Neural progenitor cell (in vitro differentiated cells): ENCODE data around the gene PLEKHG4B. TPM values are rescaled to one million over a fixed set of nuclear protein-coding genes. Genes with fewer than 3 reads are reported as not detected.

Experiments used
- DNase-seq: peaks from one replicate; pipeline ENCODE4 v3.0.0-alpha.2; 2016; ENCODE audit warnings: low spot score
- H2AFZ ChIP-seq: fragments of 200-600 bp; sonication (generic); replicated peaks from 2 replicates; pipeline ENCODE4 v1.6.1; 2016; ENCODE audit warnings: antibody characterized with exemption
- H3F3A ChIP-seq: fragments of 200-600 bp; sonication (generic); 2 replicates; pipeline ENCODE4 v1.6.1; 2016; ENCODE audit warnings: antibody characterized with exemption, low read depth
- H3K27ac ChIP-seq: fragments of 200-600 bp; sonication (generic); 2 replicates; pipeline ENCODE4 v1.5.1; 2016; ENCODE audit warnings: mild to moderate bottlenecking
- H3K27me3 ChIP-seq: fragments of 200-600 bp; sonication (generic); 2 replicates; pipeline ENCODE4 v1.6.1; 2016; ENCODE audit warnings: mild to moderate bottlenecking, moderate library complexity
- H3K36me3 ChIP-seq: fragments of 200-600 bp; sonication (generic); 2 replicates; pipeline ENCODE4 v1.5.1; 2016
- H3K4me1 ChIP-seq: fragments of 200-600 bp; sonication (generic); 2 replicates; pipeline ENCODE4 v1.6.1; 2016; ENCODE audit warnings: mixed run types
- H3K4me2 ChIP-seq: fragments of 200-600 bp; sonication (generic); 2 replicates; pipeline ENCODE4 v1.6.1; 2016
- H3K4me3 ChIP-seq: fragments of 200-600 bp; sonication (generic); 2 replicates; pipeline ENCODE4 v1.5.1; 2016
- H3K79me2 ChIP-seq: fragments of 200-600 bp; sonication (generic); 2 replicates; pipeline ENCODE4 v1.6.1; 2016; ENCODE audit warnings: low read depth
- H3K9ac ChIP-seq: fragments of 200-600 bp; sonication (generic); 2 replicates; pipeline ENCODE4 v1.6.1; 2016
- H3K9me3 ChIP-seq: fragments of 200-600 bp; sonication (generic); 2 replicates; pipeline ENCODE4 v1.5.1; 2016; ENCODE audit warnings: low read depth
- H4K20me1 ChIP-seq: fragments of 200-600 bp; sonication (generic); 2 replicates; pipeline ENCODE4 v1.6.1; 2016; ENCODE audit warnings: low read depth
- H3K27ac Mint-ChIP-seq: 3 replicates; pipeline ENCODE4 v1.8.0; 2021; ENCODE audit warnings: mixed read lengths
- H3K27me3 Mint-ChIP-seq: 2 replicates; pipeline ENCODE4 v1.8.0; 2022; ENCODE audit warnings: low read depth, mild to moderate bottlenecking, inconsistent platforms, moderate library complexity, mixed read lengths; ENCODE audit not compliant: insufficient read depth
- H3K36me3 Mint-ChIP-seq: 3 replicates; pipeline ENCODE4 v1.8.0; 2021; ENCODE audit warnings: mixed read lengths
- H3K4me1 Mint-ChIP-seq: 3 replicates; pipeline ENCODE4 v1.8.0; 2021; ENCODE audit warnings: mixed read lengths
- H3K4me3 Mint-ChIP-seq: 3 replicates; pipeline ENCODE4 v1.8.0; 2021; ENCODE audit warnings: mild to moderate bottlenecking, moderate library complexity, mixed read lengths
- H3K9me3 Mint-ChIP-seq: 3 replicates; pipeline ENCODE4 v1.8.0; 2020; ENCODE audit warnings: mixed read lengths
- EZH2 ChIP-seq: fragments of 200-600 bp; sonication (generic); IDR thresholded peaks from 2 replicates; pipeline ENCODE4 v1.6.1; 2017; ENCODE audit warnings: antibody characterized with exemption, mild to moderate bottlenecking, moderate library complexity
- EZH2phosphoT487 ChIP-seq: fragments of 200-600 bp; sonication (generic); IDR thresholded peaks from 2 replicates; pipeline ENCODE4 v1.6.1; 2017; ENCODE audit warnings: antibody characterized with exemption
- total RNA-seq: library from RNA; depleted of rRNA; stranded (reverse); fragments of >200 nt; gene quantifications from 2 replicates; pipeline ENCODE4 v1.2.3, GENCODE V29; 2015; ENCODE audit warnings: low replicate concordance
- TF ChIP-seq, protein P1 (sequence below): fragments of 200-600 bp; sonication (generic); IDR thresholded peaks from 2 replicates; pipeline ENCODE4 v1.5.1; 2017; ENCODE audit warnings: antibody characterized with exemption, mild to moderate bottlenecking

Gene PLEKHG4B
- total RNA-seq, 1 donor from 2014 or later, result 28.8 TPM

DNA sequence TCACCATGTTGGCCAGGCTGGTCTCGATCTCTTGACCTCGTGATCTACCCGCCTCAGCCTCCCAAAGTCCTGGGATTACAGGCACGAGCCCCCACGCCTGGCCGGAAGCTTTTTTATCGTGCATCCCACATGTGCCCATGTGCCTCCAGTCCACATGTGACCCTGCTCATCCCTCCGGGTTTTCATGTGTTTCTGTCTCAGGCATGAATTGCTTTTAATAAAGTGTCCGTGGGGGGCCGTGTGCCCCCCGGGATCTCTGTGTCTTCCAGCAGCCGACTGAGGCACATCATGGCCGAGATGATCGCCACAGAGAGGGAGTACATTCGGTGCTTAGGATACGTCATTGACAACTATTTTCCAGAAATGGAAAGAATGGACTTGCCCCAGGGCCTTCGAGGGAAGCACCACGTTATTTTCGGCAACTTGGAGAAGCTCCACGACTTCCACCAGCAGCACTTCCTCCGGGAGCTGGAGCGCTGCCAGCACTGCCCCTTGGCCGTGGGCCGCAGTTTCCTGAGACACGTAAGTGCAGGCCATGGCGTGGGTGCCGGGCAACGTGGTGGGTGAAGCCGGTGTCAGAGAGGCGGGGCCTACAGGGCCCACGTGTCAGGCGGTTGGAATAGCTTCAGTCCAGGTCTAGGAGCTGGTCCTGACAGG is 77.2 kb downstream of the PLEKHG4B start:
- Mint-ChIP-seq H3K36me3 (peaks cover 15% of the 10 kb centered on the region), H3K27ac (no peak overlapping the region), H3K4me3 (no peak overlapping the region), H3K27me3 (peaks cover 9% of the 10 kb centered on the region), H3K9me3 (peaks cover 5% of the 10 kb centered on the region), H3K4me1 (peaks cover 29% of the 10 kb centered on the region)
- Histone ChIP-seq H3F3A (peaks cover 16% of the 10 kb centered on the region), H3K9ac (no peak overlapping the region), H3K27me3 (no peaks in the 10 kb centered on the region), H4K20me1 (no peaks in the 10 kb centered on the region), H3K4me3 (no peak overlapping the region), H3K4me1 (no peaks in the 10 kb centered on the region), H3K9me3 (no peaks in the 10 kb centered on the region), H3K36me3 (no peaks in the 10 kb centered on the region), H2AFZ (no peak overlapping the region), H3K79me2 (no peaks in the 10 kb centered on the region), H3K27ac (no peak overlapping the region), H3K4me2 (no peak overlapping the region)
- TF ChIP-seq, protein P1, sequence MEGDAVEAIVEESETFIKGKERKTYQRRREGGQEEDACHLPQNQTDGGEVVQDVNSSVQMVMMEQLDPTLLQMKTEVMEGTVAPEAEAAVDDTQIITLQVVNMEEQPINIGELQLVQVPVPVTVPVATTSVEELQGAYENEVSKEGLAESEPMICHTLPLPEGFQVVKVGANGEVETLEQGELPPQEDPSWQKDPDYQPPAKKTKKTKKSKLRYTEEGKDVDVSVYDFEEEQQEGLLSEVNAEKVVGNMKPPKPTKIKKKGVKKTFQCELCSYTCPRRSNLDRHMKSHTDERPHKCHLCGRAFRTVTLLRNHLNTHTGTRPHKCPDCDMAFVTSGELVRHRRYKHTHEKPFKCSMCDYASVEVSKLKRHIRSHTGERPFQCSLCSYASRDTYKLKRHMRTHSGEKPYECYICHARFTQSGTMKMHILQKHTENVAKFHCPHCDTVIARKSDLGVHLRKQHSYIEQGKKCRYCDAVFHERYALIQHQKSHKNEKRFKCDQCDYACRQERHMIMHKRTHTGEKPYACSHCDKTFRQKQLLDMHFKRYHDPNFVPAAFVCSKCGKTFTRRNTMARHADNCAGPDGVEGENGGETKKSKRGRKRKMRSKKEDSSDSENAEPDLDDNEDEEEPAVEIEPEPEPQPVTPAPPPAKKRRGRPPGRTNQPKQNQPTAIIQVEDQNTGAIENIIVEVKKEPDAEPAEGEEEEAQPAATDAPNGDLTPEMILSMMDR, result no peak
- no peak for TF ChIP-seq EZH2
- TF ChIP-seq EZH2phosphoT487, result no peak
- DNase-seq, result no peak

DNA sequence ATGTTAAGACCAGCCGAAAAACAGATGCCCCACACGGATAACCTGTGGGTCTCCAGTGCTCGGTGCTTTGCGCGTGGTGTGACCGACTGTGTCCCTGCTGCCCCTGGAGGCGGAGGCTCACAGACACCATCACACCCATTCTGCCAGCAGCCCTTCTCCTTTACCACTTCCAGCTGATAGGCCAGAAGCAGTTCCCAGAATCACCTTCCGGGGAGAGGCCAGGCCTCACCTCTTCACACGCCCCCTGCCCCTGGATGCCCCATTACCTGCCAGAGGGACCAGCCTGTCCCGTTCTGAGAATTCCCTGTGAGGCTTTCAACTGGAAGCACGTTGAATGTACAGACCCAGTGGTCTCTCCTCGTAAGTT is 77.7 kb downstream of the PLEKHG4B start:
- H3K9ac ChIP-seq, result no peak overlapping the region
- TF ChIP-seq EZH2phosphoT487, result no peak
- TF ChIP-seq EZH2, result no peak
- TF ChIP-seq, protein P1, result no peak
- Mint-ChIP-seq H3K27me3 (peaks cover 9% of the 10 kb centered on the region), H3K36me3 (peaks cover 13% of the 10 kb centered on the region), H3K4me1 (peaks cover 33% of the 10 kb centered on the region), H3K9me3 (no peaks in the 10 kb centered on the region), H3K27ac (no peak overlapping the region), H3K4me3 (peak overlapping the region; percentile 48)
- peaks cover 11% of the 10 kb centered on the region for H3F3A ChIP-seq
- H2AFZ ChIP-seq, result no peak overlapping the region
- no peaks in the 10 kb centered on the region for H3K36me3 ChIP-seq
- no peaks in the 10 kb centered on the region for H3K9me3 ChIP-seq
- no peaks in the 10 kb centered on the region for H3K4me1 ChIP-seq
- H3K4me3 ChIP-seq, result no peak overlapping the region
- no peaks in the 10 kb centered on the region for H4K20me1 ChIP-seq
- H3K27ac ChIP-seq, result no peak overlapping the region
- no peaks in the 10 kb centered on the region for H3K27me3 ChIP-seq
- DNase-seq, result no peak
- no peaks in the 10 kb centered on the region for H3K79me2 ChIP-seq
- H3K4me2 ChIP-seq, result no peak overlapping the region

DNA sequence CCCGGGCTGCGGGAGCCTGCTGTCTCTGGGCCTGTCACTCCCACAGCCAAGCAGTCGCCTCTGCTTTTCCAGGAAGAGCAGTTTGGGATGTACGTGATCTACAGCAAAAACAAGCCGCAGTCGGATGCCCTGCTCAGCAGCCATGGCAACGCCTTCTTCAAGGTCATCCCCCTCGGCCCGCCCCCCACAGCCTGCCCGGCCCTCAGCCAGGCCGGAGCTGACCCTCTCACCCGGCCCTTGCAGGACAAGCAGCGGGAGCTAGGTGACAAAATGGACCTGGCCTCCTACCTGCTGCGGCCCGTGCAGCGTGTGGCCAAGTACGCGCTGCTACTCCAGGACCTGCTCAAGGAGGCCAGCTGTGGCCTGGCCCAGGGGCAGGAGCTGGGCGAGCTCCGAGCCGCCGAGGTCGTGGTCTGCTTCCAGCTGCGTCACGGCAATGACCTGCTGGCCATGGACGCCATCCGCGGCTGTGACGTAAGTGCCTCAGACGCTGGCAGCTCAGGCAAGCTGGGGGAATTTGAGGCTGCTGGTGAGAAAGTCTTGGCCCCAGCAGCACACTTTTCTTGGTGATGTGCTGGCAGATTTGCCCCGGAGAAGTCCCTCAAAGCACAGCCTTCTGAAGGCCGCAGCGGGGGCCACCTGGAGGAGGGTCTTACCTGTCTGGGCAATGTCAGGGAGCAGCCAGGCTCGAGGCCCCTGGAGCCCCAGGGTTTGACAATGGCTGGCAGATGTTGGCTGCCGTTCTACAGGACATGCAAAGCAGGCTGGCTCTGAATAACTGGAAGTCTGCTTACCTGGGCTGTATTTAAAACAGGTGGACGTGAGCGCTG is 79.2 kb downstream of the PLEKHG4B start:
- Histone ChIP-seq H3K36me3 (no peaks in the 10 kb centered on the region), H2AFZ (no peak overlapping the region), H3K9me3 (no peaks in the 10 kb centered on the region), H3K79me2 (no peaks in the 10 kb centered on the region), H3K4me2 (no peak overlapping the region), H4K20me1 (no peaks in the 10 kb centered on the region), H3F3A (peaks cover 8% of the 10 kb centered on the region), H3K4me3 (no peak overlapping the region), H3K9ac (no peak overlapping the region), H3K4me1 (no peaks in the 10 kb centered on the region), H3K27me3 (no peaks in the 10 kb centered on the region), H3K27ac (no peak overlapping the region)
- no peak for TF ChIP-seq EZH2
- no peak for TF ChIP-seq EZH2phosphoT487
- TF ChIP-seq, protein P1, result no peak
- Mint-ChIP-seq H3K9me3 (no peaks in the 10 kb centered on the region), H3K27me3 (peaks cover 9% of the 10 kb centered on the region), H3K4me1 (peaks cover 33% of the 10 kb centered on the region), H3K4me3 (peak overlapping the region; percentile 33), H3K27ac (peak overlapping the region; percentile 76), H3K36me3 (peaks cover 13% of the 10 kb centered on the region)
- no peak for DNase-seq
